Glomerular endothelial cell (primary cell): ENCODE results near the gene WDR5. TPM values are rescaled to one million over a fixed set of nuclear protein-coding genes. Genes with fewer than 3 reads are reported as not detected.
A peak's percentile ranks its signal among the peaks of the same experiment; 100 is the strongest.
"Not testable (repeated sequence)": the region's sequence is repeated elsewhere in the genome, so short reads cannot be mapped to it uniquely, and the experiment has no call there.

Source experiments
- DNase-seq: peaks from one replicate; pipeline ENCODE4 v3.0.0-alpha.2; 2011; ENCODE audit warnings: low read depth, low spot score; ENCODE audit errors: extremely low read depth
- total RNA-seq: library from RNA; depleted of rRNA; stranded (reverse); fragments of >200 nt; gene quantifications from 2 replicates; pipeline ENCODE4 v1.2.3, GENCODE V29; 2015

Gene WDR5
- 22.6 and 23.9 TPM in 2 replicates for total RNA-seq

DNA sequence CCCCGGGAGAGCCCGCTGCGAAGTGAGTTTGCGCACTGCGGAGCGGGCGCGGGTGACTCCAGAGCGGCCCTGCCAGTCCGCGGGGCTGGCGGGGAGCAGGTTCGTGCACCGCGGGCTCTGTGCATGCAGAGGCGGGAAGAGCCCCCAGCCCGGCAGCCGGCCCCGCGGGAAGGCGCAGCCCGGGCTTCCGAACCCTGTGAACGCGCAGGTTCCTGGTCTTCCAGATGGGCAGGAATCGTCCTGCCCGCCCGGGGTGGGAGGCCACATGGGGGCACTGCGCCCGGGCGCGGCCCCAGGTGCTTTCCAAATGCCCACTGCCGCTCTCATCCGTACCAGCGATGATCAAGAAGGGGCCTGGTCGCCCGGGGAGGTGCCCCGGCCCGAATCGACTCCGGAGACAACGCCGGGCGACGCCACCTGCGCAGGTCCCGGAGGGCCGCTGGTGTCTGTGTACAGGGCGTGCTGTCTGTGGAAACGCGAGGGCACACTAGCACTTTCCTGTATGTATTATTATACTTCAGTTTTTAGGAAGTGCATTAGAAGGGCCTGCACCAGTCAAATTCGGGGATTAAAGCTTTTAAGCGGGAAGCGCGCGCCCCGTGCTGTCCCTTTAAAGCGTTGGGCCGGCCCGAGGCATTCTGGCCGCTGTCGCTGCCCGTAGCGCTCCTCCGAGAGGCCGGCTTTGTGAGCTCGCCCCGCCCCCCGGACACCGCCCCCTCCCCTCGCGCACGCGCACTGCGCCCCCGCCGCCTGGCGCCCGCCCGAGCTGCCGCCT lies at the start of gene WDR5:
Gene WDR5, plus strand, starts transcription at position 740 of the 775 bp plus-strand sequence. CDS start 3,796 bp downstream, outside the sequence.
- DNase-seq: peak; percentile 22

DNA sequence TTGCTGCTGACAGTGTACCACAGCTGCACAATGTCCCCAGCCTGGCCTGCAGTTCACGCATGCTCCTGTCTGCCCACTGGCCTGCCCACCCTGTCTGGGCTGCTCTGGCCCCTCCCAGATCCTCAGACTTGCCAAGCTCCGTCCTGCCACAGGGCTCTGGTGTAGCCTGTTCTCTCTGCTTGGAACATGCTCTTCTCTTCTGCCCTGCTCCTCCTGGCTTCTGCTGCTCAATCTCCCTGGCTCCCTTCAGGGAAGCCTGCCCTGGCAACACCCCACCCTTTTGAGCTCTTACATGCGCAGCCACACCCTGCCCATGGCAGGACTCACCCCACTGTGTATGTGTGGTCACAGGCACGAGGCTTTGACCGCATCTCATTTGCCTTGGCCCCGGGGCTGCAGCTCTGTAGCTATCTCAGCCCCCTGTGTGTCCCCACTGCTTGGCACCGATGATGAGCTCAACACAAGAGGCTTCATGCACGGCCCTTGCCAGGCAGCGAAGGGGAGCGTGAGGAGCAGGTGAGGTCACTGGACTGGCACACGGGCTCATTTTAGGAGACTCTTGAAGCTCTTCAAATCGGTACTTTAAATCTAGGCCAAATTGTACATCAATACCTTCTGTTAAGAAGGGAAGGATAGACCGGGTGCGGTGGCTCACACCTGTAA lies 47.7 kb upstream of the WDR5 start:
- no peak for DNase-seq

DNA sequence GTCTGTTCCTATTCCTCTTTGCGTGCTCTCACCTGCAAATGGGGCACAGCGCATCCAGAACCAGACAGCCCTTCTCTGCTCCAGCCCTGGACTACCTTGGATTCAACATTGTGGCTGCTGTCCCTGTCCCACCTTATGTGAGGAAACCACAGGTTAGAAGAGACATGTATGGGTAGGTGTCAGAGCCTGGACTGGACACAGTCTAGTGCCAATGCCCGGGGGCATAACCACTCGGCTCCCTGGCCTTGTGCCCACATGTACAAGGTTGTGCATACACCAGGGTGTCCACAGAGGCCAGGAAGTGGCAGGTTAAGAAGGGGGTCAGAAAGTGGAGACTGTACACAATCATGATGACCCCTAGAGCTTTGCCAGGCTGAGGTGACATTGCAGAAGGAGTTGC lies 45.9 kb upstream of the WDR5 start:
- no peak for DNase-seq

DNA sequence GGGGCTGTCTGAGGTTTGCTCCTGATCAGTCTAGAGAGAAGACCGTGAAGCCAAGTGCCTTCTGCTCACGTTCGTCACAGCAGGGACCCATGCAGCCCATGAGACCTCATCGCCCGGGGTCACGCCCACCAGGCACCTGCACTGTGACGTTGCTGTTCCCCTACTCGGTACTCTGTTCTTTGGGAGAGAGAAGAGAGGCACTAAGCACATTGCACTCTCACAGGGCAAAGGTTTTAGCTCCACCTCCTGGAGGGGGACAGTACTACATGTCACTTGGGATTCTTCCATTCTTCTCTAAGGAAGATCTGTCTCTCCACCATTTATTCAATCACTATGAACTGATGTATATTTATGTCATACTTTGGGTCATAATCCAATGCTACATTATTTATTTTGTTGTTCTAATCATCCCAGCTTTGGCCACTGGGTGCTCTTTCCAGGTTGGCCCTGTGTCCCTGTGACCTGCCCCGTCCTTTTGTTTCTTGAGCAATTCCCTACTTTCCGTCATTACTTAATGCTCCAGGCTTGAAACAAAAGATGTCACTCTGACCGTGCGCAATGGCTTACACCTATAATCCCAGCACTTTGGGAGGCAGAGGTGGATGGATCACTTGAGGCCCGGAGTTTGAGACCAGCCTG lies 36.6 kb upstream of the WDR5 start:
- DNase-seq: peak; percentile 7

DNA sequence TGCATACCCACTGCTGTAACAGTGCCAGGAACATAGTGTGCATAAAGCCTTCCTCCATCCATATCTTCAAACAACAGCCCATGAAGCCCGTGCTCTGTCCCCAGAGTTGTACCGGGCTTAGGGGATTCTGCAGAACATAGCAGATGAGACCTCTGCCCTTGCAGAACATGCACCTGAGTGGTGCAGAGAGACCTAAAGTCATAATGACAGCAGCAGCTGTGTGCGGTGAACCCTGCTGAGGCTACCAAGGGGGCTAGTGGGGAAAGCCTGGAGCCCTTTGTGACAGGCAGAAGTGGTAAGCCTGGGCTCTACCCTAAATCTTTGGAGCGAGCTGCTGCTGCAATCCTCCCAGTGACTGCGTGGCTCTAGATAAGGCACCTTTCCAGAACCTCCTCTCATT lies 35.8 kb upstream of the WDR5 start:
- no peak for DNase-seq

DNA sequence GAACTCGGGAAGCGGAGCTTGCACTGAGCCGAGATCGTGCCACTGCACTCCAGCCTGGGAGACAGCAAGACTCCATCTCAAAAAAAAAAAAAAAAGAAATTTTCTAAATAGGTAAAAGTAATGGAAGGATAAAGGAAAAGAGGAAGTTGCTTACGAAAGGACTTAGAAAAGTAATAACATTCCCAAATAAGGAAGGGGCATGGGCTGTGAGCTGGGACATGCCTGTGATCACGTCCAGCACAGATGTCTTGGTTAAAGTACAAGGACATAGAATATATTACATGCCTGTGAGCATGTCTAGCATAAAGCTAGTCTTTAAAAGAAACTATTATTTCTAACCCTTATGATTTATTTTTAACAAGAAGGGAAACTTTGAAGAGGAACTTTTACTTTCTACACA lies 34.7 kb upstream of the WDR5 start:
- DNase-seq: not testable (repeated sequence)

DNA sequence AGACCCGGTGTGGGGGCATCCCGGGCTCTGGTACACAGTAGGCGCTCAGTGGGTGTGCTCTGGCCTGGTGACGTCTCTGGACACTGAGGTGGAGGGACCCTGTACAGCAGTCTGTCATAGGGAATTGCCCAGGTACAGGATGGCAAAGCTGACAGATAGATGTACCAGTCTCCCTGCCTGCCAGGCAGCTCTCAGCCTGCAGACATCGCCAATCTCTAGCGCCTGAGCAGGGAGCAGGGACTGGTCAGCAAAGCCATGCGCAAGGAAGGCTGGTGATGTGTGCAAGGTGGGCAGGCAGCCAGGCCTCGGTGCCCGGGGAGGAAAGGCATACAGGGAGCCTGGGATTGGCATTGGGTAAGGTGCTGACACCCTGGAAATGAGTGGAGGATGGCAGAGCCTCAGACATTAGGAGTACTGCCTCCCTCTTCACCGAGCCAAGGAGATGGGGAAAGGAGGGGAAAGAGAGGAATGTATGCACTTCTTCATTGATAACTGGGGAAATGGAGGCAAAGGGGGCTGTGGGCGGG lies 34.2 kb upstream of the WDR5 start:
- no peak for DNase-seq

DNA sequence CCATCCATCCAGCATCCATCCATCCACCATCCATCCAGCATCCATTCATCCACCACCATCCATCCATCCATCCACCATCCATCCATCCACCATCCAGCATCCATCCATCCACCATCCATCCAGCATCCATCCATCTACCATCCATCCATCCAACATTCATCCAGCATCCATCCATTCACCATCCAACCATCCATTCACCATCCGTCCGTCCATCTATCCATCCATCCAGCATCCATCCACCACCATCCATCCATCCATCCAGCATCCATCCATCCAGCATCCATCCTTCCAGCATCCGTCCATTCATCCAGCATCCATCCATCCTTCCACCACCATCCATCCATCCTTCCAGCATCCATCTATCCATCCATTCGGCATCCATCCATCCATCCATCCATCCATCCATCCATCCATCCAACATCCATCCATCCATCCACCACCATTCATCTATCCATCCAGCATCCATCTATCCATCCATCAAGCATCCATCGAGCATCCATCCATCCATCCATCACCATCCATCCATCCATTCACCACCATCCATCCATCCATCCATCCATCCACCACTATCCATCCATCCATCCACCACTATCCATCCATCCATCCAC lies 32.4 kb upstream of the WDR5 start:
- DNase-seq: no peak

DNA sequence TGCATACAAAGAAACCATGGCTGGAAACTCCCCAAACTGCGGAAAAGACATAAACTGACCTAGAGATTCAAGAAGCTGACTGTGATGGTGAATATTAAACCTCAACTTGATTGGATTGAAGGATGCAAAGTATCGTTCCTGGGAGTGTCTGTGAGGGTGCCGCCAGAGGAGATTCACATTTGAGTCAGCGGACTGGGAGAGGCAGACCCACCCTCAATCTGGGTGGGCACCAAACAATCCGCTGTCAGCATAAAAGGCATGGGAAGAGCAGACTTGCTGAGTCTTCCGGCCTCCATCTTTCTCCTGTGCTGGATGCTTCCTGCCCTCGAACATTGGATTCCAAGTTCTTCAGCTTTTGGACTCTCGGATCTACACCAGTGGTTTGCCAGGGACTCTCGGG lies 24.8 kb upstream of the WDR5 start:
- no peak for DNase-seq

DNA sequence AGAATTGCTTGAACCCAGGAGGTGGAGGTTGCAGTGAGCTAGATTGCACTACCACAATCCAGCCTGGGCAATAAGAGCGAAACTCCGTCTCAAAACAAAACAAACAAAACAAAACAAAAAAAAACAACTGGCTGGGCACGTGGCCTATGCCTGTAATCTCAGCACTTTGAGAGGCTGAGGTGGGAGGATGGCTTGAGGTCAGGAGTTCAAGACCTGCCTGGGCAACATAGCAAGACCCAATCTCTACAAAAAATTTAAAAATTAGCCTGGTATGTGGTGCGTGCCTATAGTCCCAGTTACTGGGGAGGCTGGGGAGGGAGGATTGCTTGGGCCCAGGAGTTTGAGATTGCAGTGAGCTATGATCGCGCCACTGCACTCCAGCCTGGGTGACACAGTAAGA lies 23.3 kb upstream of the WDR5 start:
- no peak for DNase-seq

DNA sequence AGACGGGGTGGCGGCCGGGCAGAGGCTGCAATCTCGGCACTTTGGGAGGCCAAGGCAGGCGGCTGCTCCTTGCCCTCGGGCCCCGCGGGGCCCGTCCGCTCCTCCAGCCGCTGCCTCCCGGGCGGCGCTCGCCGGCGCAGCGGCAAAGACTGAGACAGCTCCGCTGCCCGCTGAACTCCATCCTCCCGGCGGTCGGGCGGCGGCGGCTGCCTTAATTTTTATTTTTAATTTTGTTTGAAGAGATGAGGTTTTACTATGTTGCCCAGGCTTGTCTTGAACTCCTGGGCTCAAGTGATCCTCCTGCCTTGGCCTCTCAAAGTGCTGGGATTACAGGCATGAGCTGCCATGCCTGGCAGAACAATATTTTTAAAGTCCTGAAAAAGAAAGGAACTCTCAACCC lies 16.9 kb upstream of the WDR5 start:
- not testable (repeated sequence) for DNase-seq

DNA sequence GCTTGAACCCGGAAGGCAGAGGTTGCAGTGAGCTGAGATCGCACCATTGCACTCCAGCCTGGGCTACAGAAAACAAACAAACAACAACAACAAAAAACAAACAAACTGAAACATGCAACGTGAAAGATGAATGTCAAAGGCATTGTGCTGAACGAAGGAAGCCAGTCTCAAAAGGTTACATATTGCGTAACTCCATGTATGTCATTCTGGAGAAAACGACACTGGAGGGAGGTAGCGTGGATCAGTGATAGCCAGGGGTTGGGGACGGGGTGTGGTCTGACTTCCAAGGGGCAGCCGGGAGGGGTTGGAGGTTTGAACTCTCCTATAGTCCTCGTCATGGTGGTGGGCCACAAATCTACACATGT lies 12.1 kb upstream of the WDR5 start:
- DNase-seq: no peak

DNA sequence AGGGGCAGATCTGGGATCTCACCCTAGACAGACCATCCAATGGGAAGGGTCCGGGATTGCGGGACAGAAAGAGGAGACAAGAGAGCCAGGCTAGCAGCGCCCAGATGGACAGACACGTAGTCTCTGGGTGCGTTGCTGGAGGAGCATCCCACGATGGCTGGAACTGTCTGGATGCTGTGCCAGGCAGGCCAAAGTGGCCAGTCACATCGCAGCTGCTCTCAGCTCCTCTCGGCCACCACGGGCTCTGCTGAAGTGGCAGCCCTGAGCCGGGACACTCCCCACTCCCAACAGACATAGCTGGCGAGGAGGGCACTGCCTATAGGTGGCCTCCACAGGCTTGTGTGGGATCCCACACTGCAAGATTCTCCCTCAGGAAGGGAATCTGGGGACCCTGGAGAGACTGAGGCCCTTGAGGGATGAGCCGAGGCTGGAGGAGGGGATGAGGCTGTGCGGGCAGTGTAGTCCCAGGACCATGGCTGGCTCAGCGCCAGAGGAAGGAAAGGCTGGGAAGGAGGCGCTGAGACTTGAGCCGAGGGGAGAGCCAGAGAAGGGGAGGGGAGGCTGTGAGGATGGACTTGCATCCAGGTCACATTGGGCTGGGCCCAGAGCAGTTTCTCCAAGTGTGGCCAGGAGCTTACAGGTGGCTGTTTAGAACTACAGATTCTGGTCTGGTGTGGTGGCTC lies 10.3 kb upstream of the WDR5 start:
- DNase-seq: no peak

DNA sequence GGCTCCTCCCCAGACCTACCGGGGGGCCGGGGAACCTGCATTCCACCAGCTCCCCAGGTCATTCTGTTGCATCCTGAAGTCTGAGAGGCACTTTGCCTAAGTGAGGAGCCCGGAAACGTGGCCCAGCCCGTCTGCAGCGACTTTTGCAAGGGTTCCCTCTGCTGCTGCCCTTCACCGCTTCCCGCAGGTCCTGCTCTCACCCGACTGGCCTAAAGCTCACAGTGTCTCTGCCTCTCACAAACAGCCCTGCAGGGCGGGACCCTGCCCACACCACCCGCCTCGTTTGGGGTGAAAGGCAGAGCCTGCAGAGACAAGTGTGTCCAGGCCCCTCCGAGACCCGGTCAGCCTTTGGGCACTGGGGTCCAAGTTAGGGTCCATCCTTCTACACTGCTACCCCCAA lies 9.5 kb upstream of the WDR5 start:
- DNase-seq: no peak

DNA sequence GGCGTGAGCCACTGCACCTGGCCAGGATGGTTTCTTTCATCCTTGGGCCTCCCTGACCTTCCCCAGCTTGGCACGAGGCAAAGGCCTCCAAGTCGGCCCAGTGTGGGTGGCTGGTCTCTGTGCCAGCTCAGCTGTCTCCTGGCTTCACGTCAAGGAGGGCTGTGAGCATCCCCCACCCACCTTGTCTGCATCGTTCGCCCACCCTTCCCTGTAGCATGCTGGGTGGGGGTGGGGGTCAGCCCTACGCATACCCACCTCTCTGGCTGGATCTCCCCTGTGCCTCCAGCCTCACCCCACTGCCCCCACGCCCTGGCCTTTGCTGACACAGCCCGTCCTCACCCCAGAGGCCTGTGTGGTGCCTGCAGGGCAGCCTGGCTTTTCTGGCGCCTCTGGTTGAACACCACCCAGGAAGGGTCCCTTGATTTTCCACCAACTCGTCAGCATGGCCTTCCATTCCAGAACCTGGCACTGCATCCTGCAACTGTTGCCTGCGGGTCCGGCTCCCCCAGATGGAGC lies 8.8 kb upstream of the WDR5 start:
- no peak for DNase-seq

DNA sequence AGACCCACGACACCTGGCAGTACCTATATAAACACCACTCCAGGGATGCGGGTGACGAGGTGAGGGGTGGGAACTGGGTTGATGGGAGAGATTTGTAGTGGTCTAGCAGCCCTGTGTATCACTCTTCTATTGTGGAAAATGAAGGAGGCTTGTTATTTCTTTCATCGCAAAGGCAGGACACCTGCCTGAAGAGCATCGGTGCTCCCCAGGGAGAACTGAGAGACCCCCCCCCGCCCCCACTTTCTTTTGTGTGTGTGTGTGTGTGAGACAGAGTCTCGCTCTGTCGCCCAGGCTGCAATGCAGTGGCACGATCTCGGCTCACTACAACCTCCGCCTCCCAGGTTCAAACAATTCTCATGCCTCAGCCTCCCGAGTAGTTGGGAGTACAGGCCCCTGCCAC lies 8.3 kb upstream of the WDR5 start:
- no peak for DNase-seq

DNA sequence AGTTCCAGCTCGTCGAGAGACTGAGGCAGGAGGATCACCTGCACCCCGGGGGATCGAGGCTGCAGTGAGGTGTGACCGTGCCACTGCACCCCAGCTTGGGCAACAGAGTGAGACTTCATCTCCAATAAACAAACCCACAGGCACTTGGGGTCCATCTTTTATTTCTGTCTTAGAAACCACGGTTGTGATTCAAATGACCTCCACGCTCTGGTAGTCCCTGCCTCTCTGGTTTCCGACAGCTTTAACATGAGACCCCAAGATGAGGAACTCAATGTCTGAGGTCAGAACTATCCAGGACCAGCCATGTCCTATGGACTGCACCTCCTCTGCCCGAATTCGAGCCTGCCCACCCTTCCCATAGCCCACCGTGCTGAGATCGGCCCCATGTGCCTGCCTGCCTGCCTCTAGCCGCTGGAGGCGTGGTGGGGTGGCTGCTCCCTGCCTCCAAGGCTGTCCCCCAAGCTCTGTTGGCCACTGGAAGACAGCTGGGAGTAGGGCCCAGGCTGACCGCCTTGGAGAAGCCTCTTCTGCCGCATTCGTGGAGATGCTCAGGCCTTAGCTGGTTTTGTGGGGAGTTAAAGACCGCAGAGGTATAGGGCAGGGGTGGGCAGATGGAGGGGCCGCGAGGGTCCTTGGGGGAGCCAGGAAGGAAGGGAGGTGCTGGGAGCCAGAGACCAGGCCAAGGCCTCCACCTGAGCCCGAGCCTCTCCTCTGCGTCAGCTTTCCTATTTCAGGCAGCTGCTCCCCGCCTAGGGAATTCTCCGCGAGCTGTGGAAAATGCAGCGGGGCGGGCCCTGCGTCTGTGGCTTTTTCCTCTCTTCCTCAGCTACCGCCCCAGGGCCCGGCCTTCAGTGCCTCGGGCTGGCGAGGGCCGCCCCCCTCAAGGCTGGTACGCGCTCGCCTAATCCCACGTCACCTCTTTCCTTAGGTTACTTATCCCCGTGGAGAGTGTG lies 6.9 kb upstream of the WDR5 start:
- DNase-seq: no peak

DNA sequence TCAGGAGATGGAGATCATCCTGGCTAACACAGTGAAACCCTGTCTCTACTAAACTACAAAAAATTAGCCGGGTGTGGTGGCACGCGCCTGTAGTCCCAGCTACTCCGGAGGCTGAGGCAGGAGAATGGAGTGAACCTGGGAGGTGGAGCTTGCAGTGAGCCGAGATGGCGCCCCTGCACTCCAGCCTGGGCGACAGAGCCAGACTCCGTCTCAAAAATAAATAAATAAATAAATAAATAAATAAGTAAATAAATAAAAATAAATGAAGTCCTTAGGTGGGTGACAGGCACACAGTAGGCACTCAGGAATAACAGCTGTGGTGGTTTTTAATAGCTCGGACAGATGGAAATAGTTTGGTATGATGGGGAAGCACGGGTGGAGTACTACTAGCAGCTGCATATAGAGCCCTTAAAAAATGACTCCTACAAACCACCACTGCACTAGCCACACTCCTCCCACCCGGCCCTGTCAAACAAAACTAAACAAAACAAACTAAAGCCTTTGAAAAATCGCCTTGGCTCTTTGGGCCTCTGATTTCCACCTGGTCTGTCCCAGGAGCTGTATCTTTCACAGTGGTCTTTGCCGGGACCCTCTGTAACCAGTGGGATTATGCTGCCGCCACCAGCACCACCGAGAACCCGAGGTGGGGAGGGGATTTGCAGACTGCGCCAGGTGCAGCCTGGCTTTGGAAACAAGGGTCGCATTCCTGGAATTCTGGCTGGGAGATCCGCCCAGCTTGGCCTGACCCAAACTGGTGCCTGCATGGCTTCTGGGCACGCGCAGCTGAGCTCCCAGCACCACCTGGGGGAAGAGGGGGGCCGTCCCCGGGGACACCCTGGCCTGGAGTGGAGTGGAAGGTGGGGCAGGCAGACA lies 5.1 kb upstream of the WDR5 start:
- no peak for DNase-seq
